Non-pigmented ciliary epithelial cell (primary cell): ENCODE data around the gene MCC.
"Not testable (repeated sequence)": the region's sequence is repeated elsewhere in the genome, so short reads cannot be mapped to it uniquely, and the experiment has no call there.

Experiments used
- DNase-seq: peaks from one replicate; pipeline ENCODE4 v3.0.0-alpha.2; 2010; ENCODE audit warnings: low read depth

Gene MCC

DNA sequence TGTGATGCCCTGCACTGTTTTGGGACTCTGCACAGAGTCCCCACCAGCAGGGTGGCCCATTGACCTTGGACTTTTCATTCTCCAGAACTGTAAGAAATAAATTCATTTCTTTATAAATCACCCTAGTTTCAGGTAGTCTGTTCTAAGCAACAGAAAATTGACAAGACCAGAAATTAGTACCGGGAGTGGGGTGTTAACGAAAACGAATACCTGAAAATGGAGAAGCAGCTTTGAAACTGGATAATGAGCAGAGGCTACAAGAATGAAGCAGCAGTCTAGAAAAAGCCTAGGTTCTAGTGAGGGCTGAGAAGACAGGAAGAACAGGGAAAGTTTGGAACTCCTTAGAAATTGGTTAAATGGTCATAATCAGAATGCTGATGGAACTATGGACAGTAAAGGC is 2.1 kb upstream of the MCC start:
- no peak for DNase-seq

DNA sequence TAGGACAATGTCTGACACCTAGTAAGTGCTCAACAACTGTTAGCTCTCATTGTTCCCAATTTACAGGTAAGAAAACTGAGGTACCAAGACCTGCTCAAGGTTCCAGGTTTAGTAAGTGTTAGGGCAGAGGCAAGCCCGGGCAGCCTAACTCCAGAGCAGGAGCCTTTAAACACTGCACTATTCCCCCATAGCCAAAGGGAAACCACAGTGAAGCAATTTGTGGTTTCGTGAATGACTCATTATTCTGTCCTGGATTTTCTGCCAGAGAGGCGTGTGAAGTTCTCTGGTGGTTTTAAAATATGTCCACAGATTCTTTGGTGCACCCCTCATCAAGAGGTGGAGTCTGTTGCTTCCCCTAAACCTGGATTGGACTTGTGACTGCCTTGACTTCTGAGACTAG is 1.0 kb upstream of the MCC start:
- DNase-seq = peak; percentile 98

DNA sequence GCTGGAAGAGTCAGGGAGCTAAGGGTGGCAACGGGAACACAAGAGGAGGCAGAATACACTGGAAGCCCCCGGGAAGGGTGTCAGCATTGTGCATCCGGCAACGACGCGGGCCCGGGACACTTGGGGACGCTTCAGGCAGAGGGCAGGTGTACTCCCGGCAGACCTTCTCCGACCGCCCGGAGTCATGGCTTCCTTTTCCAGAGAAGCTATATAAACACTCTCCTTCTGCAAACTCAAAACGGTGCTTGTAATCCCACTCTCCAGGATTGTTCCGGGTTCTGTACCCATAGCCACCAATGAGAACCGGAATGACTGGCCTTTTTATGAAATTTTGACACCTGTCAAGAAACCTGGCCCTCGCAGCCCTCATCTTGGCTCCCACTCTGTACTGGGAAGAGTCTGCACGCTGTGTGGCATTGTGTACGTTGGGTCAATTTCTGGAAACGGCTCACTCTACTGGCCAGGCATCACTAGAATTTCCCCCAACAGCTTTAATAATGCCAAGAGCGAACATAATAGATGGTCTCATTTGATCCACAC is 462 bp upstream of the MCC start:
- no peak for DNase-seq

DNA sequence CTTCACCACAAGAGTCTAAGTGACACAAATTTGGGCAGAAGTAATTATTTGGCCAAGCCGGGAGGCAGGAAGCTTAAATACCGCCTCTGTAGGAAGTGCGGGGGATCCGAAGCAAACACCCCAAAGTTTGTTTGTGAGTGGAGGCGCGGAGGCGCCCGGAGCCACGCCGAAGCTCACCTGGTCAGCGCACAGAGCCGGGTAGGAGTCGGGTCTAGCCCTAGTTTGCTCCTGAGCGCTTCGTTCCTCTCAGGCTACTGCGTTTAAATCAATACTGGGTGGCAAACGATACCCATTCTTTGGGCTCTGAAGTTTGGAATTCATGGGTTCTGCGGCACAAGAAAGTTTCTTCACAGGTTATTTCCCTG is 855 bp downstream of the MCC start:
- DNase-seq = no peak

DNA sequence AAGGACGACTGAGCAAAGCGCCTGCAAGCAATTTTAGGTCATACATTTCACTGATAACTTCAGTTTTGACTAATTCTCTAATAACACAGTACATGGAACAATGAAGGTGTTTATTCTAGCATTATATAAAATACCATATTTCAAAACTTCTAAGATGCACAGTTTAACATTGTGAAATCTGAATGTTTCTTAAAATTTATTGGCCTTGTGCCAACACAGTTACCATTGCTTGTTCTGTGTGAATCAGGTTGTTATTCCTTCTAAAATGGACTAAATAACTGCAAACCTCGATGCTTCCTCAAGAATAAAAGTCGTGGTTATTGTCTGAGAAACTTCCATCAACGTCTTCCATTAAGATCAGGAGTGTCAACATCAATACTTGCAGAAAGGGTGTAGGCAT is 8.0 kb downstream of the MCC start:
- DNase-seq = no peak

DNA sequence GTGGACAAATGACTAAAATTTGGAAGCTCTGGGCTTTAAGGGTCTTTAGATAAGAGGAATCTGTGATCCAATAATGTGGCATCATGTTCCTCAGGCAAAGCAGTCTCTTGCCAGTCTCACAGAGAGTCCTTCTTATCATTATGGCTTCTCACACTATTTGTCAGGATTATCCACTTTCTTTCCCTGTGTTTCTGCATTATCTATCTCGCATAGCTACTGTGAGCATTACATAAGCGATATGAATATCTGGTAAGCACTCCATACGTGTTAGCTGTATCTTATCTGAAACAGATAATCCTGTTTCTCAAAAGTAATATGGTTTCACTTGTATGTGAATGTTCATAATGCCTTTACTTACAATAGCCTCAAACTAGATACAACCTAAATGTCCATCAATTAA is 9.6 kb downstream of the MCC start:
- DNase-seq = no peak

GRCh38 chr5:113474100-113474728 is 14.0 kb downstream of the MCC start:
- DNase-seq = no peak

DNA sequence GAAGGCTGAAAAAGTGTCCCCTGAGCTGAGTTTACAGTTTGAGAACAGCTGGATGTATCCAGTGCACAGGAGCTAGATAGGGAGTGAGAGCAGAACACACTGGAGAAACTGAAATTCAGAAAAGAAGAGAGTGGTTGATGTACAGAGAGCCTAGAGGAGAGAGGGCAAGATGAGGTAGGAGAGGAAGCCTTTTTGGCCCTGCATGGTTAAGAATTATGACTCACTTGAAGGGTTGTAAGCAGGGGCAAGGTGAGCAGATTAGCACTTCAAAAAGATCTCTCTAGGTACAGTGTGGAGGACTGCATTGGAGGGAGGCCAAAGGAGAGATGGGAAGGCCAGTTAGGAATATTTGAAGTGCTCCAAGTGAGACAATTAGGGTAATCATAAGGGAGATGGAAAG is 25.2 kb downstream of the MCC start:
- no peak for DNase-seq

DNA sequence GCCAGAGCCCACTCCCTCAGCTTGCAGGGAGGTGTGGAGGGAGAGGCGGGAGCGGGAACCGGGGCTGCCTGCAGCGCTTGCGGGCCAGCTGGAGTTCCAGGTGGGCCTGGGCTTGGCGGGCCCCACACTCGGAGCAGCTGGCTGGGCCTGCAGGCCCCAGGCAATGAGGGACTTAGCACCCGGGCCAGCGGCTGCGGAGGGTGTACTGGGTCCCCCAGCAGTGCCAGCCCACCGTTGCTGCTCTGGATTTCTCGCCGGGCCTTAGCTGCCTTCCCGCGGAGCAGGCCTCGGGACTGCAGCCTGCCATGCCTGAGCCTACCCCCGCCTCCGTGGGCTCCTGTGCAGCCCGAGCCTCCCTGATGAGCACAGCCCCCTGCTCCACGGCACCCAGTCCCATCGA is 31.1 kb downstream of the MCC start:
- DNase-seq = not testable (repeated sequence)

- DNase-seq = no peak
Measured at GRCh38 chr5:113452941-113453340, 35.3 kb downstream of the MCC start.

GRCh38 chr5:113451797-113452196 is 36.5 kb downstream of the MCC start:
- DNase-seq = no peak

DNA sequence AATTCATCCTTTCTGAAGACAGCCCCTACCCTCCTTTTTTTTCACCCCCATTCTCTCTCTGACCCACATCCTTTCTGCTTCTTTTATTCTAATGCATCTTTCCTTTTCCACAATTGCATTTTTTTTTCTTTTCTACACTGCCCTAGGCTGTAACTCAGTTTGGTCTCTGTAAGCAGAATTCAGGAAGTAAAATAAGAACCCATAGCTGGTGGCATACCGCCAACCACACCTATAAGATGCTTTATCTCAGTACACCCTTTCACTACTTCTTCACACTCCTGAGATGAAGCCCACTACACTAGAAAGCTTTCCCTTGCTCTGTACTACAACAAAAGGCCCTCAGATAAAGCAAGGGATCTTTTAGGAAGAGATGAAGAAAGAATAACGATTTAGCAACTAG is 37.3 kb downstream of the MCC start:
- DNase-seq = no peak

DNA sequence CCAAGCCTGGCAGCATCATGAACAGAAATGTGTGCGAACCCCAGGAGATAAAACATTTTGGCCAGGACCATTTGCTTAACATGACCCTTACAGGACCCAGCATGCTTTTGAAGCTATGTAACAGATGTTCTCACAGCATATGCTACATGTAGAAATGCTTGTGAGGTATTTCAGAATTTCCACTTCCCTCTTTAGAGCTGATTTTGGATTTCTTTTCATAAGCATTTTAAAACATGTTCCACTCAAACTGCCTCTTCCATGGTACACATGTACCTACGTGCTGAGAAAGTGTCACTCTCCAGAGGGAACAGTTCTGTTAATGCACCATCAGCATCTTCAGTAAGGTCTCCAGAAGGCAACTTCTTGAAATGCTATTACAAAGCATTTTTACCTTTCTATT is 37.8 kb downstream of the MCC start:
- no peak for DNase-seq

DNA sequence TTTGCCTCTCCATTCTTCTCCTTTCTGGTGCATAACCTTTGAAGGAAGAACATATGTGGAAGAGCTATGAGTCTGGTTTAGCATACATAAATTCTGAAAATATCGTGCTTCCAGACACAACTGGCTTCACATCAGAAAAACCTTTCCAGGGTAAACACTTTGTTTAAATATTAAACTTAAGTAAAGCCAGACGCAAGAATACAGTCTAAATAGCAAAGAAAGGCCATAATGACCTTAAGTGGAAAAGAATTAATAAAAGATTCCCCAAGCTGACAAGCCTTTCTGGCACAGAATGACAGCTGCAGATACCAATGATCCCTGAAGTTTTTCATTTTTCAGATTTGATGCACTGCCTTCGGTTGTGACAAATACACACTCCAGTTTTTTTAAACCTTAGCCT is 40.0 kb downstream of the MCC start:
- DNase-seq = no peak

DNA sequence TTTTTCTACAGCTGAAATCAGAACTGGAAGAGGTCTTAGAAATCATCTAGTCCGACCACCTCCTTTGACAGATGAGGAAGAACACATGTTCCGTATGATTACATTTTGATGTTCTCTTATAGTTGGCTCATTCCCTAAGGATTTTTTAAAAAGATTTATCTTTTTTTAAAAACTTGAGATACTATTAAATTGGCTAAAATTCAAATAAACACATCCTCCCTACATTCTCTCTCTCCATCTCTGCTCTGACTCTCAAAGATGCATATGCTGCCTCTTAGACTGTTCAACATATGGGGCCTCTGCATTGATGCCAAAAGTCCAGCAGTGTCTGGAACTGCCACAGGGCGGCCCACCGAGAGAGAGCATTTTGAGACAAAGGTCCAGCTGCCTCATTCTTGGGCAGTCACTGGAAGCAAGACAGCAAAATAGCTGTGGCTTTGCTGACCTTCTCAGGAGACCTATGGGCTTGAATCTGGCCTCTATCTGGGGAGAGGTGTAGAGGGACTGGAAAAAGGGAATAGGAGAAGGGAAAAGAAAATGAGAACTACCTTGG is 40.7 kb downstream of the MCC start:
- no peak for DNase-seq

DNA sequence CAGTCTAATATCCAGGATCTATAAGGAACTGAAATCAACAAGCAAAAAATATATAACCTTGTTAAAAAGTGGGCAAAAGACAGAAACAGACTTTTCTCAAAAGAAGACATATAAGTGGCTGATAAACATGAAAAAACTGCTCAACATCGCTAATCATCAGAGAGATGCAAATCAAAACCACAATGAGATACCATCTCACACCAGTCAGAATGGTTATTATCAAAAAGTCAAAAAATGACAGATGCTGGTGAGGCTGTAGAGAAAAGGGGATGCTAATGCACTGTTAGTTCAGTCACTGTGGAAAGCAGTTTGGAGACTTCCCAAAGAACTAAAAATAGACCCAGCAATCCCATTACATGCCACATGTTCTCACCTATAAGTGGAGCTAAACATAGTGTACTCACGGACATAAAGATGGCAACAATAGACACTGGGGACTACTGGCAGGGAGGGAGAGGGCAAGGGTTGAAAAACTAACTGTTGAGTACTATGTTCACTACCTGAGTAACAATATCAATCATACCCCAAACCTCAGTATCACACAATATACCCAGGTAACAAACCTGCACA is 41.8 kb downstream of the MCC start:
- no peak for DNase-seq

DNA sequence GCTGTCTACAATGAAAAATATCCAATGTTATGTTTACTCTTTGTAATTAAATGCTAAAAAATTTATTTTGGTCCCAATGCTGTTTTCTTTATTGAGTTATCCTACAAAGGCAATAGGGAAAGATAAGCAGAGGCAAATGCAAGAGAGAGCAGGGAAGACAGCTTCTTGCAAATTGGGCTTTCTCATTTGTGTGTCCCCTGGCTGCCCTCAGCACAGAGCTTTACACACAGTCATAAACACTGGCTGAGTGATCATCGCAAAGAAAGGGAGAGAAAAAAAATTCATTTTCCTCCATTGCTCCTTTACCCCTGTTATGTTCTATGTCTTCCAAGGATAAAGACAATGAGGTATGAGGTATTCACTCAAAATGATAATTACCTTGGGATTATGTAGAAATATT is 51.1 kb downstream of the MCC start:
- DNase-seq = no peak

DNA sequence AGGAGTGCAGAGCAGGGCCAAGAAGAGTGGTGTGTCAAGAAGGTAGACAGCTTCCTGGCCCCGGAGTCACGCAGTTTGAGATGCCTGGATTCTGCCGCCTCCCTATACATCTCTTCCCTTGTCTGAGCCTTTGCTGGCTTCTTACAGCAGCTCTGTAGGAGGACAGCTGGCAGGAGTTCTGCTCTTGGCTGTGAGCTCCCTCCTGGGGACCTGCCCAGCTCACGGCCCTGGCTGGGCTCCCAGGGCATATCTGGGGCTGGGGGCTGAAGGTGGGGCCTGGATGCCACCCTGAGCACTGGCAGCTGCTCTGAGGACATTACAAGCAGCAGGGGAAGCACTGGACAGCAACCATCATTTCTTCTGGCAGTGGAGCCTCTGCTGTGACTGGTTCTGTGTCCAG is 52.7 kb downstream of the MCC start:
- no peak for DNase-seq

DNA sequence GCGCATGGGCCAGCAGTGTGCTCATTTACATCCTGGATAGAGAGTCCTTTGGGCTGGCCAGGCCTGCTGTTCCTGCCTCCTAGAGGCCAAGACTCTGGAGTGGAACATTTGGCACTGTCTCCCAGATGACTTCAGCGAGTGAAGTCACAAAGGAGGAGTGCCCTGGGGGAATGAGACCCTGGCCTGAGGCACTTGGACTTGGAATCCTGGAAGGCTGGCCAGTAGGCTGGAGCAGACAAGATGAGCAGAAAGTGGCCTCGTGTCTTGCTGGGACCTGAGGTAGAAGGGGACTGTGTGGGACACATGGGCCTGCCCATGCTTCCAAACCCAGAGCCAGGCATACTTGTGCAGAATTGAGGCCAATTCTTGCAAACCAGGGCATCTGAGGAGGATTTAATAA is 53.4 kb downstream of the MCC start, which contains the start of gene TSSK1B:
Gene TSSK1B, minus strand, starts transcription at position 101 of the 400 bp plus-strand sequence. CDS start 150 bp downstream, outside the sequence.
- DNase-seq = no peak

- no peak for DNase-seq
Measured at GRCh38 chr5:113433862-113434612, 54.2 kb downstream of the MCC start.

DNA sequence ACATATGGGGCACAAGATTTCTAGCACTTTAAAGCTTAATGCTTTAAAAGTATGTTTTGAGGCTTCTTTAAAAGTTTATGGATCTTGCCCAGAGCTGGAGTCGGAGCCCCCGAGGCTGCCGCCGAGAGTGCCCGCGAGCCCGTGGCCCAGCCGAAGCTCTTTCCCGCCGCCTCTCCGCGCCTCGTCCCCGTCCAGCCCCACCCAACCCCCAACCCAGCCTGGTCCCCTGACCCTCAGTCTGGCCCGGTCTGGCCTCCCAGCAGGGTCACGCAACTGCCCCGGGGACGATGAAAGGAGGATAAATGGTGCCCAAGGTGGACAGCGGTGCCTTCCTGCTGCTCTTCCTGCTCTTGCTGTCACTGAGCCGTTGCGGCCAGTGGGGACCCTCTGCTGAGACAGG is 55.2 kb downstream of the MCC start:
- no peak for DNase-seq

GRCh38 chr5:113427871-113428574 is 60.2 kb downstream of the MCC start:
- no peak for DNase-seq
